ENCODE data around the gene ARHGAP4.

- TF ChIP-seq CTCF (IDR thresholded peaks at IDR 0.05; ENCODE audit: low read length) = no peak
- TF ChIP-seq EZH2 (IDR thresholded peaks at IDR 0.05; ENCODE audit: borderline replicate concordance, low read length) = no peak
These were observed 43.5 kb downstream of the ARHGAP4 start for GRCh38 chrX:153882557-153882956.
